Cardiac muscle cell (in vitro differentiated cells and primary cell): ENCODE results near the gene RPL27A. TPM values are rescaled to one million over a fixed set of nuclear protein-coding genes. Genes with fewer than 3 reads are reported as not detected.

Experiments
- DNase-seq, 2 donors: peaks; one replicate each; pipeline versions ENCODE4 v3.0.0 to v3.0.0-alpha.2; 2010 to 2017; ENCODE audit warnings: low read depth in 1 of 2, low spot score in 1 of 2
- H3K27ac ChIP-seq: fragments of 200-600 bp; sonication (generic); 2 replicates; pipeline ENCODE4 v1.5.1; 2016
- H3K27me3 ChIP-seq: fragments of 200-600 bp; sonication (generic); 2 replicates; pipeline ENCODE4 v1.6.0; 2016; ENCODE audit warnings: control low read depth
- H3K36me3 ChIP-seq: fragments of 200-600 bp; sonication (generic); 2 replicates; pipeline ENCODE4 v1.5.1; 2016; ENCODE audit warnings: control low read depth
- H3K4me1 ChIP-seq: fragments of 200-600 bp; sonication (generic); 2 replicates; pipeline ENCODE4 v1.8.1; 2017; ENCODE audit warnings: low read depth, mild to moderate bottlenecking, mixed run types
- H3K4me3 ChIP-seq: fragments of 200-600 bp; sonication (generic); 2 replicates; pipeline ENCODE4 v1.5.1; 2016; ENCODE audit warnings: mild to moderate bottlenecking
- H3K9me3 ChIP-seq: fragments of 200-600 bp; sonication (generic); 2 replicates; pipeline ENCODE4 v1.5.1; 2017; ENCODE audit warnings: low read depth, mild to moderate bottlenecking, control low read depth
- CTCF ChIP-seq: IDR thresholded peaks from 2 replicates; pipeline ENCODE4 v1.5.1; 2012; ENCODE audit warnings: low read depth, mild to moderate bottlenecking, low read length
- polyA plus RNA-seq: library from polyadenylated mRNA; unstranded; fragments of >200 nt; fragmentation: Nextera tagmentation; extraction: Ambion mirVana; gene quantifications from 2 replicates; pipeline ENCODE4 v1.2.1, GENCODE V29; 2016
- total RNA-seq: library from RNA; depleted of rRNA; stranded (reverse); fragments of >200 nt; gene quantifications from 2 replicates; pipeline ENCODE4 v1.2.3, GENCODE V29; 2016

RPL27A gene
- total and polyA plus RNA-seq, 2 experiments from 2014 or later, result 586 to 634 TPM

- no peaks in the 10 kb centered on the region for H3K9me3 ChIP-seq
- H3K4me3 ChIP-seq, result no peak overlapping the region
- no peaks in the 10 kb centered on the region for H3K27me3 ChIP-seq
- peaks cover 9% of the 10 kb centered on the region for H3K36me3 ChIP-seq
- no peak for DNase-seq
- no peak overlapping the region for H3K27ac ChIP-seq
- TF ChIP-seq CTCF, result no peak
- no peaks in the 10 kb centered on the region for H3K4me1 ChIP-seq
These were observed 42.2 kb upstream of the RPL27A start for GRCh38 chr11:8640267-8640906.

GRCh38 chr11:8641332-8641731 is 41.3 kb upstream of the RPL27A start:
- no peak overlapping the region for H3K4me3 ChIP-seq
- H3K9me3 ChIP-seq, result no peaks in the 10 kb centered on the region
- no peak for DNase-seq
- H3K4me1 ChIP-seq, result no peaks in the 10 kb centered on the region
- H3K27ac ChIP-seq, result no peak overlapping the region
- TF ChIP-seq CTCF, result no peak
- no peaks in the 10 kb centered on the region for H3K27me3 ChIP-seq
- H3K36me3 ChIP-seq, result peaks cover 17% of the 10 kb centered on the region

- TF ChIP-seq CTCF, result no peak
- Histone ChIP-seq H3K4me3 (no peak overlapping the region), H3K9me3 (no peaks in the 10 kb centered on the region), H3K27ac (no peak overlapping the region), H3K36me3 (peaks cover 19% of the 10 kb centered on the region), H3K4me1 (no peaks in the 10 kb centered on the region), H3K27me3 (no peaks in the 10 kb centered on the region)
- no peak for DNase-seq
These were observed 40.3 kb upstream of the RPL27A start for GRCh38 chr11:8642196-8642841.

- Histone ChIP-seq H3K27ac (no peak overlapping the region), H3K36me3 (peaks cover 13% of the 10 kb centered on the region), H3K4me3 (no peak overlapping the region), H3K4me1 (no peaks in the 10 kb centered on the region), H3K9me3 (no peaks in the 10 kb centered on the region), H3K27me3 (no peaks in the 10 kb centered on the region)
- no peak for TF ChIP-seq CTCF
- no peak for DNase-seq
These were observed 35.7 kb upstream of the RPL27A start for GRCh38 chr11:8646873-8647272.

- no peak overlapping the region for H3K4me3 ChIP-seq
- no peaks in the 10 kb centered on the region for H3K9me3 ChIP-seq
- H3K27ac ChIP-seq, result no peak overlapping the region
- no peak for TF ChIP-seq CTCF
- peak in 1 of 2 donors; percentile 43 for DNase-seq
- peaks cover 12% of the 10 kb centered on the region for H3K36me3 ChIP-seq
- no peaks in the 10 kb centered on the region for H3K4me1 ChIP-seq
- no peaks in the 10 kb centered on the region for H3K27me3 ChIP-seq
These were observed 33.2 kb upstream of the RPL27A start for GRCh38 chr11:8649361-8649760.
